Measurements from ENCODE around the gene ITPKA. TPM values are rescaled to one million over a fixed set of nuclear protein-coding genes. Genes with fewer than 3 reads are reported as not detected.

Gene ITPKA
- total and polyA plus RNA-seq, 2 of the 13 experiments (the other 11 are each of a cell fraction or from before 2014, with no cell fraction given) = 13.2 to 41.3 TPM

DNA sequence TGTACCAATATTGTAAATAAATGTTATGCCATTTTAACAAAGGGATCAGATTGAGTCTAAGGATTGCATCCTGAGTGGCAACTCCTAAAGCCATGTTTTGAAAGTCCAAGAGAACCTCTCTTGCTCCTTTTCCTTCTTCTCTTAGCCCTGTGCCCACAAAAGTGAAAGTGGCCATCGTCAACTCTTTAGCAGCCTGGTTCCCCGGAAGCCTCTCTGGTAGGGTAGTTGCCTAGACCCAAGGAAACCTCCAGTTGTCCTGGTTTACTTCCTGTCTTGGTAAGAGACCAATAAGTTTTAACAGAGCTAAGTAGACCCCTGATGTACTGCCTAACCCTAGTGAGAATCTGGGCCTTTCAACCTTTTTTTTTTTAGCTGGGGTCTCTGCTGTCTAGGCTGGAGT lies 10.2 kb upstream of the ITPKA start (continued):
- TF ChIP-seq, protein P1, sequence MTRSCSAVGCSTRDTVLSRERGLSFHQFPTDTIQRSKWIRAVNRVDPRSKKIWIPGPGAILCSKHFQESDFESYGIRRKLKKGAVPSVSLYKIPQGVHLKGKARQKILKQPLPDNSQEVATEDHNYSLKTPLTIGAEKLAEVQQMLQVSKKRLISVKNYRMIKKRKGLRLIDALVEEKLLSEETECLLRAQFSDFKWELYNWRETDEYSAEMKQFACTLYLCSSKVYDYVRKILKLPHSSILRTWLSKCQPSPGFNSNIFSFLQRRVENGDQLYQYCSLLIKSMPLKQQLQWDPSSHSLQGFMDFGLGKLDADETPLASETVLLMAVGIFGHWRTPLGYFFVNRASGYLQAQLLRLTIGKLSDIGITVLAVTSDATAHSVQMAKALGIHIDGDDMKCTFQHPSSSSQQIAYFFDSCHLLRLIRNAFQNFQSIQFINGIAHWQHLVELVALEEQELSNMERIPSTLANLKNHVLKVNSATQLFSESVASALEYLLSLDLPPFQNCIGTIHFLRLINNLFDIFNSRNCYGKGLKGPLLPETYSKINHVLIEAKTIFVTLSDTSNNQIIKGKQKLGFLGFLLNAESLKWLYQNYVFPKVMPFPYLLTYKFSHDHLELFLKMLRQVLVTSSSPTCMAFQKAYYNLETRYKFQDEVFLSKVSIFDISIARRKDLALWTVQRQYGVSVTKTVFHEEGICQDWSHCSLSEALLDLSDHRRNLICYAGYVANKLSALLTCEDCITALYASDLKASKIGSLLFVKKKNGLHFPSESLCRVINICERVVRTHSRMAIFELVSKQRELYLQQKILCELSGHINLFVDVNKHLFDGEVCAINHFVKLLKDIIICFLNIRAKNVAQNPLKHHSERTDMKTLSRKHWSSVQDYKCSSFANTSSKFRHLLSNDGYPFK (CRISPR knock-in tag; IDR thresholded peaks at IDR 0.05; ENCODE audit: borderline replicate concordance) = no peak
- TF ChIP-seq CTCF (CRISPR knock-in tag; IDR thresholded peaks at IDR 0.05) = no peak

GRCh38 chr15:41484937-41485625 lies 8.6 kb upstream of the ITPKA start:
- Histone ChIP-seq H3K9me3 (ENCODE audit: low read length) (no peaks in the 10 kb centered on the region), H4K20me1 (ENCODE audit: insufficient read depth, low read length) (no peaks in the 10 kb centered on the region), H3K9ac (ENCODE audit: insufficient read depth, low read depth, low read length) (no peak overlapping the region), H3K4me3 (replicated peaks in 1 of 3; ENCODE audit: insufficient read depth in 1 of 3, low read depth in 2 of 3, low read length in 3 of 3) (no peak overlapping the region), H3K4me2 (ENCODE audit: low read depth, low read length) (no peak overlapping the region), H2AFZ (ENCODE audit: low read length) (no peak overlapping the region), H3K27me3 (ENCODE audit: control insufficient read depth in 1 of 2, insufficient read depth in 2 of 2, low read length in 2 of 2) (no peaks in the 10 kb centered on the region), H3K4me1 (ENCODE audit: insufficient read depth, low read length) (no peaks in the 10 kb centered on the region; the same call in 1 of the 2 replicates), H3K36me3 (replicated peaks in 1 of 2; ENCODE audit: control insufficient read depth in 1 of 2, insufficient read depth in 2 of 2, low read length in 2 of 2) (peaks cover 0 to 15% of the 10 kb centered on the region in 2 experiments; a peak in 3 of 5 replicates), H3K79me2 (ENCODE audit: insufficient read depth, low read length) (no peaks in the 10 kb centered on the region), H3K27ac (ENCODE audit: extremely low read length, insufficient read depth, low read length) (no peak overlapping the region)
- DNase-seq (ENCODE audit: low spot score) (no peak), ATAC-seq (peak; percentile 16), FAIRE-seq (no peak)
- ChIA-PET POLR2A (interaction anchor here (2.0 kb wide), 1 partner anchor 8 kb away, joined by 8 read pairs; no protein-coding TSS in a partner anchor), CTCF (ENCODE audit: low intra/inter-chr PET ratio, low total read pairs) (no interaction called here)
- WGBS (ENCODE audit: low lambda C conversion rate) = 96% methylated on average over 8 of the region's 11 CpGs
- intact Hi-C loops (cut with micrococcal nuclease; ENCODE audit: unreplicated experiment) (no loop called here), in situ Hi-C loops (cut with HindIII; ENCODE audit: extremely low pct_ligation_motif_present, low pct_unique_long_range_greater_than_20kb) (no loop called here)
- no peak for TF ChIP-seq TCF7 (IDR thresholded peaks at IDR 0.05; ENCODE audit: low read depth)
- TF ChIP-seq HNRNPL (IDR thresholded peaks at IDR 0.05; ENCODE audit: low read depth, low read length) = no peak
- no TSS peak for BruUV-seq (replicated peaks)
